Measurements from ENCODE around the gene ALDH3A1. TPM values are rescaled to one million over a fixed set of nuclear protein-coding genes. Genes with fewer than 3 reads are reported as not detected.

Gene ALDH3A1
- total RNA-seq, 1 donor from 2014 or later: 14.4 TPM

DNA sequence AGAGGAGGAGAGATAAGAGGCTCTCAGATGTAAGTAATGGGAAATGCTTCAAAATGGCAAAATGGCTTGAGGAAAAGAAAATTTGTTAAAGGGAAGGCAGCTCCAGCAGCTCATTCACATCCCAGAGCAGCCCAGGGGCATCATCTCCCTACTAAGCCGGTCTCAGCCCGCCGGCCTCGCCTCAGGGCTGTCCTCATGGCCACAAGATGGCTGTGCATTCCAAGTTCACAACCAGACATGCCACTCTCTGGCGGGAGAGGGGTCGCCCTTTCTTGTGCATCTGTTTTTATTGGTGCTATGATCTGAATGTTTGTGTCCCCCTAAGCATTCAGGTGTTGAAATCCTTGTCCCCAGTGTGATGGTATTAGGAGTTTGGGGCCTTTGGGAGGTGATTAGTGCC is 18.2 kb downstream of the ALDH3A1 start:
- no peak overlapping the region for H3K27ac ChIP-seq
- DNase-seq (ENCODE audit: low spot score in 2 of 2): no peak
- peaks cover 12 to 17% of the 10 kb centered on the region in 2 donors for H3K4me1 ChIP-seq
- no peaks in the 10 kb centered on the region for H3K27me3 ChIP-seq
- no peaks in the 10 kb centered on the region for H3K9me3 ChIP-seq
- no peaks in the 10 kb centered on the region for H3K36me3 ChIP-seq
- no peak overlapping the region for H3K4me3 ChIP-seq
- TF ChIP-seq, protein P1, sequence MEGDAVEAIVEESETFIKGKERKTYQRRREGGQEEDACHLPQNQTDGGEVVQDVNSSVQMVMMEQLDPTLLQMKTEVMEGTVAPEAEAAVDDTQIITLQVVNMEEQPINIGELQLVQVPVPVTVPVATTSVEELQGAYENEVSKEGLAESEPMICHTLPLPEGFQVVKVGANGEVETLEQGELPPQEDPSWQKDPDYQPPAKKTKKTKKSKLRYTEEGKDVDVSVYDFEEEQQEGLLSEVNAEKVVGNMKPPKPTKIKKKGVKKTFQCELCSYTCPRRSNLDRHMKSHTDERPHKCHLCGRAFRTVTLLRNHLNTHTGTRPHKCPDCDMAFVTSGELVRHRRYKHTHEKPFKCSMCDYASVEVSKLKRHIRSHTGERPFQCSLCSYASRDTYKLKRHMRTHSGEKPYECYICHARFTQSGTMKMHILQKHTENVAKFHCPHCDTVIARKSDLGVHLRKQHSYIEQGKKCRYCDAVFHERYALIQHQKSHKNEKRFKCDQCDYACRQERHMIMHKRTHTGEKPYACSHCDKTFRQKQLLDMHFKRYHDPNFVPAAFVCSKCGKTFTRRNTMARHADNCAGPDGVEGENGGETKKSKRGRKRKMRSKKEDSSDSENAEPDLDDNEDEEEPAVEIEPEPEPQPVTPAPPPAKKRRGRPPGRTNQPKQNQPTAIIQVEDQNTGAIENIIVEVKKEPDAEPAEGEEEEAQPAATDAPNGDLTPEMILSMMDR (IDR thresholded peaks at IDR 0.05): no peak
- intact Hi-C loops (cut with DNase I): loop anchor here (2.0 kb wide), 1 partner anchor 23 kb away; no protein-coding TSS in a partner anchor

DNA sequence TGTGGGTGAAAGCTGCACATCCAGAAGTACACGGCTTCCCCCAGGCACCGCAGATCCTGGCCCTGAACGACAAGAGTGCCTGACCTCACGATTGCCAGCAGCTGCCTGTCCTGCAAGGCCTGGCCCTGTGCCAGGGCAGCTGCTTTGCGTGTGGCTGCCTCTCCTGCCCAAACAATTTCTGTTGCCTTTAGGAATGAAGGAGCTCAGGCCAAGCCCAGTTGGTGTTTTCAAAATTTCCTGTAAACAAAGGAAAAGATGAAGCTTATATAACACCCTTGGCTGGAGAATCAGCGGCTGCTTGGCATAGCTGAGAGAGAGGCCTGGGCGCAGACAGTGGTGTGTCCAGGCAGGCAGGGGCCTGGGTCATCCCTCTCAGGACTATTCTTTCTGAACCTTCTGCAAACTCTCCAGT is 20.0 kb downstream of the ALDH3A1 start:
- H3K36me3 ChIP-seq: no peaks in the 10 kb centered on the region
- H3K27ac ChIP-seq: peak overlapping the region; percentile 76 to 88
- H3K4me1 ChIP-seq: peaks cover 12 to 17% of the 10 kb centered on the region in 2 donors
- H3K4me3 ChIP-seq: no peak overlapping the region
- DNase-seq (ENCODE audit: low spot score in 2 of 2): peak; percentile 47 to 90
- intact Hi-C loops (cut with DNase I): loop anchor here (2.0 kb wide), 1 partner anchor 25 kb away; no protein-coding TSS in a partner anchor
- no peaks in the 10 kb centered on the region for H3K9me3 ChIP-seq
- H3K27me3 ChIP-seq: no peaks in the 10 kb centered on the region
- TF ChIP-seq, protein P1 (IDR thresholded peaks at IDR 0.05): no peak

DNA sequence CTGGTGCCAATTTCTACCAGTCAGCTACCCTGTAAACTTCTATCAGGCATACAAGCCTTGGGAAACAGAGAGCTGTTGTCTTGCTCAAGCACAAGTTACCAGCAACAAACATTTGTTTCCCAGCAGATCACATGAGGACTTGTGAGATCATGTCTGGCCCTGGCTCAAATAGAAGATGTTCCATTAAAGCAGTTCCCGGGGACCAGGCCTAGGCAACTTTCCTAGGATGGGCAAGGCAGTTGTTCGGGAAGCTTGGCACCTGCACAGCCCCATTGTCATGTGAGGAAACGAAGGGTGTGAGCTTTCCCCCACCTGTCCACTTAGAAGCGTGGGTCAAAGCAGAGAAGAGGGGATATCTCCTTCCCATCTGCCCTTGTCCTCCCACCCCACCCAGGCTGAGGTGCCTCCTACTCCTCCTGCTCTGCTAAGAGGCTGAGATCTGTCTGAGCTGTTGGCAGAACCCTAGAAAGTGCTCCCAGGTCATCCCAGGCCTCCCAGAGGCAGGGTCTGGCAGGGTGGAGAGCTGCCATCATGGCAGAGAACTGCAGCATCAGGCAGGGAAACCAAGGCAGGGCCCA is 20.5 kb downstream of the ALDH3A1 start:
- no peak overlapping the region for H3K4me3 ChIP-seq
- intact Hi-C loops (cut with DNase I): loop anchor here (2.0 kb wide), 1 partner anchor 25 kb away; no protein-coding TSS in a partner anchor
- TF ChIP-seq, protein P1 (IDR thresholded peaks at IDR 0.05): no peak

DNA sequence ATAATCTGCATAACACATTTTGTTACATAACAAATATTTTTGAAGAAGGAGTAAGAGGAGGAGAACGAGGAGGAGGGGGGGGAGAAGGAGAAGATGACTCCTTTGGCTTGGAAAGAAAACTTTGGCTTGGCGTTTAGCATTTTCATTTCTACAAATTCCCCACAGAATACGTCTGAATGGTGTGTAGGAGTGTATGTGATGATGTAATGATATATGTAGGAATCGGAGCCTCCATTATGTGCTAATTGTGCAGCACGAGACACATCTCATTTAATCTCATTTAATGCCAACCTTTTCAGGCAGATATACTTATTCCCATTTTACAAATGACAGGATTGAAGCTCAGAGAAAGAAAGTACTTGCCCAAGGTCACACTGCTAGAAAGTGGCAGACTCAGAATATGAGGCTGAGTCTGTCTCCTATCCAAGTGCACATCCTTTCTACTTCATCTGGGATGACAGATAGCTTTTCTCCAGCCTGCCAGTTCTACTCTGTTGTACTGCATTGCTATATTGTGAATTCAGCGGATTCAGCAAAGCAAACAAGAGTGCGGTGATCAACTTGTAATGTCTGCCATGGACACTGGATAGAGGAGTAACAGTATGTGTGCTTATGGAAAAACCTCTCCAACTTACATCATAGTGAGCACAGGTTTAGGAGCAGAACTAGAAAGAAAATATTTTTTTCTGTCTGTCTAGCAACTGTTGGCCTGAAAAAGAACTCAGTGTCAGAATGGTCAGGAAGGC is 21.3 kb downstream of the ALDH3A1 start:
- no peak overlapping the region for H3K4me3 ChIP-seq
- H3K27me3 ChIP-seq: no peaks in the 10 kb centered on the region
- intact Hi-C loops (cut with DNase I): no loop called here
- DNase-seq (ENCODE audit: low spot score in 2 of 2): no peak
- peak overlapping the region; percentile 76 to 88 for H3K27ac ChIP-seq
- TF ChIP-seq, protein P1 (IDR thresholded peaks at IDR 0.05): no peak
- peaks cover 12 to 17% of the 10 kb centered on the region in 2 donors for H3K4me1 ChIP-seq
- no peaks in the 10 kb centered on the region for H3K9me3 ChIP-seq
- H3K36me3 ChIP-seq: no peaks in the 10 kb centered on the region

More for the DNA sequence above, 20.5 kb downstream of the ALDH3A1 start:
- Histone ChIP-seq H3K4me1 (peaks cover 12 to 17% of the 10 kb centered on the region in 2 donors), H3K9me3 (no peaks in the 10 kb centered on the region), H3K27me3 (no peaks in the 10 kb centered on the region), H3K36me3 (no peaks in the 10 kb centered on the region), H3K27ac (peak overlapping the region; percentile 76 to 88)
- no peak for DNase-seq (ENCODE audit: low spot score in 2 of 2)

DNA sequence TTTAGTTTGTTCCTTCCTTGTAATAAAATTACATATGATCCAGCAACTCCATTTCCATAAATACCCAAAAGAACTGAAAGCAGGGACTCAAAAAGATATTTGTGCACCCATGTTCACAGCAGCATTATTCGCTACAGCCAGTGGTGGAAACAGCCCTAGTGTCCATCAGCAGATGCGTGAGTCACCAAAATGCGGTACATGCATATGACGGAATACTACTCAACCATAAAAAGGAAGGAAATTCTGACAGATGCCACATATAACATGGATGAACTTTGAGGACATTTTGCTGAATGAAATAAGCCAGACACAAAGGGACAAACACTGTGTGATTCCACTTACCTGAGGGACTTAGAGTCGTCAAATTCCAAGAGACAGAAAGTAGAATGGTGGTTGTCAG is 22.6 kb downstream of the ALDH3A1 start:
- Histone ChIP-seq H3K4me3 (no peak overlapping the region), H3K36me3 (no peaks in the 10 kb centered on the region), H3K9me3 (no peaks in the 10 kb centered on the region), H3K4me1 (peaks cover 8 to 12% of the 10 kb centered on the region in 2 donors), H3K27ac (no peak overlapping the region), H3K27me3 (no peaks in the 10 kb centered on the region)
- no peak for DNase-seq (ENCODE audit: low spot score in 2 of 2)
- intact Hi-C loops (cut with DNase I): no loop called here
- TF ChIP-seq, protein P1 (IDR thresholded peaks at IDR 0.05): no peak
